Stimulated activated CD4-positive, alpha-beta T cell treated with anti-CD3 and anti-CD28 coated beads, TNF-alpha, amount 100 ng/mL, for 48 hours (primary cell): ENCODE data around the gene EDA.

Source experiments
- DNase-seq, 3 donors: peaks; one replicate each; pipeline ENCODE4 v3.0.0-alpha.2; 2020; ENCODE audit warnings: low read depth in 3 of 3

The EDA gene

GRCh38 chrX:70026112-70026850, 410.4 kb downstream of the EDA start:
- no peak for DNase-seq

- no peak for DNase-seq
Measured at GRCh38 chrX:70026851-70027200, 410.9 kb downstream of the EDA start.

- no peak for DNase-seq
Measured at GRCh38 chrX:70029863-70030262, 413.9 kb downstream of the EDA start.

- DNase-seq: peak; percentile 4 to 50 (median 12)
Measured at GRCh38 chrX:70030301-70030767, 414.4 kb downstream of the EDA start.

- no peak for DNase-seq
Measured at GRCh38 chrX:70032792-70033191, 416.9 kb downstream of the EDA start.

- DNase-seq: peak; percentile 6 to 35 (median 10)
Measured at GRCh38 chrX:70033348-70034051, 417.6 kb downstream of the EDA start.

- DNase-seq: no peak
Measured at GRCh38 chrX:70034646-70035045, 418.7 kb downstream of the EDA start.

GRCh38 chrX:70038515-70038914, 422.6 kb downstream of the EDA start:
- no peak for DNase-seq

GRCh38 chrX:70038951-70039350, 423.0 kb downstream of the EDA start:
- DNase-seq: no peak

GRCh38 chrX:70039758-70040157, 423.8 kb downstream of the EDA start:
- DNase-seq: no peak

GRCh38 chrX:70041993-70042392, 426.1 kb downstream of the EDA start:
- no peak for DNase-seq

GRCh38 chrX:70042399-70043371, 426.8 kb downstream of the EDA start:
- DNase-seq: no peak

- no peak for DNase-seq
Measured at GRCh38 chrX:70043685-70044084, 427.8 kb downstream of the EDA start.

GRCh38 chrX:70044541-70045245, 428.8 kb downstream of the EDA start:
- DNase-seq: no peak

- DNase-seq: no peak
Measured at GRCh38 chrX:70046978-70047377, 431.1 kb downstream of the EDA start.

GRCh38 chrX:70049406-70049805, 433.5 kb downstream of the EDA start:
- DNase-seq: no peak

GRCh38 chrX:70049925-70050324, 434.0 kb downstream of the EDA start, which contains the start of gene AWAT2:
AWAT2 (minus strand) TSS chrX:70049938; CDS start chrX:70049932, 6 bp downstream.
- no peak for DNase-seq

- DNase-seq: no peak
Measured at GRCh38 chrX:70052895-70053615, 437.1 kb downstream of the EDA start.

- no peak for DNase-seq
Measured at GRCh38 chrX:70054391-70054790, 438.5 kb downstream of the EDA start.

- no peak for DNase-seq
Measured at GRCh38 chrX:70062076-70062475, 446.2 kb downstream of the EDA start, which contains the start of gene OTUD6A. OTUD6A (plus strand) TSS chrX:70062457; CDS start chrX:70062525, 68 bp downstream.
